NCI-H187 treated with DMSO at 0.1 percent for 48 hours (cell line): ENCODE results near the gene UQCR11.

Source experiments
- DNase-seq: peaks from one replicate; lab custom pipeline; 2025; lab: John Stamatoyannopoulos, UW

The UQCR11 gene

GRCh38 chr19:1615156-1615765, 10.0 kb upstream of the UQCR11 start:
- no peak for DNase-seq

GRCh38 chr19:1613808-1614570, 8.7 kb upstream of the UQCR11 start:
- DNase-seq: no peak

GRCh38 chr19:1613146-1613545, 7.9 kb upstream of the UQCR11 start:
- no peak for DNase-seq

- no peak for DNase-seq
These were observed 7.1 kb upstream of the UQCR11 start for GRCh38 chr19:1612114-1613086.

GRCh38 chr19:1611353-1611752, 6.1 kb upstream of the UQCR11 start:
- no peak for DNase-seq

GRCh38 chr19:1610579-1610978, 5.3 kb upstream of the UQCR11 start:
- DNase-seq: no peak

GRCh38 chr19:1609680-1610474, 4.6 kb upstream of the UQCR11 start:
- no peak for DNase-seq

- DNase-seq: no peak
These were observed 3.8 kb upstream of the UQCR11 start for GRCh38 chr19:1609103-1609396.

GRCh38 chr19:1608359-1609102, 3.3 kb upstream of the UQCR11 start:
- DNase-seq: no peak

GRCh38 chr19:1606138-1606651, 933 bp upstream of the UQCR11 start:
- DNase-seq: no peak

- DNase-seq: no peak
These were observed 3.1 kb downstream of the UQCR11 start for GRCh38 chr19:1602091-1602707.

GRCh38 chr19:1601613-1602064, 3.6 kb downstream of the UQCR11 start:
- no peak for DNase-seq

GRCh38 chr19:1599460-1599846, 5.8 kb downstream of the UQCR11 start:
- no peak for DNase-seq

- DNase-seq: no peak
These were observed 6.3 kb downstream of the UQCR11 start for GRCh38 chr19:1598777-1599459.

- no peak for DNase-seq
These were observed 11.8 kb downstream of the UQCR11 start for GRCh38 chr19:1593501-1593772.

- peak; percentile 31 for DNase-seq
These were observed 12.3 kb downstream of the UQCR11 start, which contains the start of gene MBD3 for GRCh38 chr19:1592755-1593500. Gene MBD3, minus strand, starts transcription at chr19:1592865. Its CDS starts 234 bp downstream, at chr19:1592631.

- DNase-seq: no peak
These were observed 13.1 kb downstream of the UQCR11 start for GRCh38 chr19:1592024-1592754.

GRCh38 chr19:1591421-1592023, 13.7 kb downstream of the UQCR11 start:
- no peak for DNase-seq
